ENCODE results near the gene DUSP16.

DNA sequence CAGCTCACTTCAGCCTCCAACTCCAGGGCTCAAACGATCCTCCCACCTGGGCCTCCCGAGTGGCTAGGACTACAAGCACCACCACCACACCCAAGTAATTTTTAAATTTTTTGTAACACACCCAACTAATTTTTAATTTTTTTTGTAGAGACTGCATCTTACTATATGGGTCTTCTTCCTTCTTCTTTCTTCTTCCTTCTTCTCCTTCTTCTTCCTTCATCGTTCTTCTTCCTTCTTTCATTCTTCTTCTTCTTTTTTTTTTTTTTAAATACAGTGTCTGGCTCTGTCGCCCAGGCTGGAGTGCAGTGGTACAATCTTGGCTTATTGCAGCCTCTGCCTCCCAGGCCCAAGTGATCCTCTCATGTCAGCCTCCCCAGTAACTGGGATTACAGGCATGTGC is 48.0 kb upstream of the DUSP16 start:
- TF ChIP-seq, protein P1, sequence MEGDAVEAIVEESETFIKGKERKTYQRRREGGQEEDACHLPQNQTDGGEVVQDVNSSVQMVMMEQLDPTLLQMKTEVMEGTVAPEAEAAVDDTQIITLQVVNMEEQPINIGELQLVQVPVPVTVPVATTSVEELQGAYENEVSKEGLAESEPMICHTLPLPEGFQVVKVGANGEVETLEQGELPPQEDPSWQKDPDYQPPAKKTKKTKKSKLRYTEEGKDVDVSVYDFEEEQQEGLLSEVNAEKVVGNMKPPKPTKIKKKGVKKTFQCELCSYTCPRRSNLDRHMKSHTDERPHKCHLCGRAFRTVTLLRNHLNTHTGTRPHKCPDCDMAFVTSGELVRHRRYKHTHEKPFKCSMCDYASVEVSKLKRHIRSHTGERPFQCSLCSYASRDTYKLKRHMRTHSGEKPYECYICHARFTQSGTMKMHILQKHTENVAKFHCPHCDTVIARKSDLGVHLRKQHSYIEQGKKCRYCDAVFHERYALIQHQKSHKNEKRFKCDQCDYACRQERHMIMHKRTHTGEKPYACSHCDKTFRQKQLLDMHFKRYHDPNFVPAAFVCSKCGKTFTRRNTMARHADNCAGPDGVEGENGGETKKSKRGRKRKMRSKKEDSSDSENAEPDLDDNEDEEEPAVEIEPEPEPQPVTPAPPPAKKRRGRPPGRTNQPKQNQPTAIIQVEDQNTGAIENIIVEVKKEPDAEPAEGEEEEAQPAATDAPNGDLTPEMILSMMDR (IDR thresholded peaks at IDR 0.05): no peak
- no peak for TF ChIP-seq EP300 (IDR thresholded peaks at IDR 0.05; ENCODE audit: low read depth)
- no peak for TF ChIP-seq POLR2A (IDR thresholded peaks at IDR 0.05)

Measured in transverse colon (tissue), 3 donors.